Lung (tissue), 12 donors: Measurements from ENCODE around the gene TP53BP1. TPM values are rescaled to one million over a fixed set of nuclear protein-coding genes. Genes with fewer than 3 reads are reported as not detected.

Source experiments
- ATAC-seq: fragments of 200-7000 bp; cut with Tn5 transposase; one replicate; pipeline ENCODE4 v1.9.1; 2020; ENCODE audit warnings: moderate number of reproducible peaks; ENCODE audit not compliant: insufficient read depth, low FRiP score
- DNase-seq, 3 donors: peaks; one replicate each; pipeline ENCODE4 v3.0.0-alpha.2; 2013 to 2017
- H3K27ac ChIP-seq, 2 donors: one replicate each; pipeline ENCODE4 v1.5.1; 2013; ENCODE audit warnings: mild to moderate bottlenecking in 2 of 2, moderate library complexity in 2 of 2, control low read depth in 1 of 2, inconsistent platforms in 1 of 2, low read depth in 1 of 2, low read length in 1 of 2
- H3K27me3 ChIP-seq, 3 donors: one replicate each; pipeline ENCODE4 v1.5.1; 2013; ENCODE audit warnings: low read length in 2 of 3; ENCODE audit not compliant: control insufficient read depth in 3 of 3, insufficient read depth in 3 of 3
- H3K36me3 ChIP-seq, 4 donors: one replicate each; pipeline ENCODE4 v1.5.1; 2013; ENCODE audit warnings: low read length in 4 of 4, mild to moderate bottlenecking in 1 of 4, moderate library complexity in 1 of 4; ENCODE audit not compliant: control insufficient read depth in 4 of 4, insufficient read depth in 4 of 4
- H3K4me1 ChIP-seq, 5 donors: one replicate each; pipeline ENCODE4 v1.5.1; 2013; ENCODE audit warnings: low read length in 5 of 5, mild to moderate bottlenecking in 2 of 5, moderate library complexity in 1 of 5; ENCODE audit not compliant: control insufficient read depth in 5 of 5, insufficient read depth in 5 of 5
- H3K4me3 ChIP-seq: one replicate; pipeline ENCODE4 v1.5.1; 2013; ENCODE audit warnings: mild to moderate bottlenecking, control low read depth, moderate library complexity
- H3K9ac ChIP-seq, 2 donors: one replicate each; pipeline ENCODE4 v1.5.1; 2013; ENCODE audit warnings: low read length in 2 of 2, control low read depth in 1 of 2; ENCODE audit not compliant: insufficient read depth in 1 of 2
- H3K9me3 ChIP-seq, 4 donors: one replicate each; pipeline ENCODE4 v1.5.1; 2013; ENCODE audit warnings: low read length in 3 of 4, mild to moderate bottlenecking in 1 of 4, moderate library complexity in 1 of 4; ENCODE audit not compliant: control insufficient read depth in 4 of 4, insufficient read depth in 3 of 4
- WGBS, 2 donors: extraction: QIAGEN DNeasy Blood & Tissue Kit; methylation state at CpG; one replicate each; pipeline ENCODE4 v1.1.7; 2013; 5-methylcytosine and 5-hydroxymethylcytosine counted together
- polyA plus RNA-seq, 2 donors: library from polyadenylated mRNA; stranded (reverse); fragments of 200-250 nt; gene quantifications; one replicate each; pipeline ENCODE4 v1.2.1, GENCODE V29; 2013
- total RNA-seq, 2 donors: library from RNA; depleted of rRNA in 1 of 2; stranded (reverse); fragments of >200 nt in 1 of 2; gene quantifications; one replicate each; pipeline ENCODE4 v1.2.1, GENCODE V29; 2014 to 2021
- TF ChIP-seq, protein P1 (sequence below): IDR thresholded peaks from 2 replicates; pipeline ENCODE4 v1.5.1; 2012; ENCODE audit warnings: mild to moderate bottlenecking; ENCODE audit errors: control extremely low read depth, extremely low read depth
- donor health status: control.
- donor health status: control.
- donor health status: Bipolar disorder and iron deficiency.
- donor health status: healthy.
- donor health status: DM: yes; HTN: yes; CAD: no.

TP53BP1 gene
- total and polyA plus RNA-seq, 4 donors: 8.9 to 97.4 (median 23.7) TPM

- TF ChIP-seq, protein P1, sequence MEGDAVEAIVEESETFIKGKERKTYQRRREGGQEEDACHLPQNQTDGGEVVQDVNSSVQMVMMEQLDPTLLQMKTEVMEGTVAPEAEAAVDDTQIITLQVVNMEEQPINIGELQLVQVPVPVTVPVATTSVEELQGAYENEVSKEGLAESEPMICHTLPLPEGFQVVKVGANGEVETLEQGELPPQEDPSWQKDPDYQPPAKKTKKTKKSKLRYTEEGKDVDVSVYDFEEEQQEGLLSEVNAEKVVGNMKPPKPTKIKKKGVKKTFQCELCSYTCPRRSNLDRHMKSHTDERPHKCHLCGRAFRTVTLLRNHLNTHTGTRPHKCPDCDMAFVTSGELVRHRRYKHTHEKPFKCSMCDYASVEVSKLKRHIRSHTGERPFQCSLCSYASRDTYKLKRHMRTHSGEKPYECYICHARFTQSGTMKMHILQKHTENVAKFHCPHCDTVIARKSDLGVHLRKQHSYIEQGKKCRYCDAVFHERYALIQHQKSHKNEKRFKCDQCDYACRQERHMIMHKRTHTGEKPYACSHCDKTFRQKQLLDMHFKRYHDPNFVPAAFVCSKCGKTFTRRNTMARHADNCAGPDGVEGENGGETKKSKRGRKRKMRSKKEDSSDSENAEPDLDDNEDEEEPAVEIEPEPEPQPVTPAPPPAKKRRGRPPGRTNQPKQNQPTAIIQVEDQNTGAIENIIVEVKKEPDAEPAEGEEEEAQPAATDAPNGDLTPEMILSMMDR: no peak
- peak overlapping the region; percentile 20 for H3K4me3 ChIP-seq
- H3K9ac ChIP-seq: peak overlapping the region; percentile 9 to 53
- H3K36me3 ChIP-seq: no peaks in the 10 kb centered on the region
- no peaks in the 10 kb centered on the region for H3K27me3 ChIP-seq
- H3K9me3 ChIP-seq: no peaks in the 10 kb centered on the region
- peak in 2 of 3 donors; percentile 13 to 23 for DNase-seq
- 6 to 10% methylated on average over 38 to 39 of the region's 39 CpGs for WGBS, 2 donors
- H3K4me1 ChIP-seq: peaks cover 0 to 35% (median 10%) of the 10 kb centered on the region in 5 donors
- no peak for ATAC-seq
- H3K27ac ChIP-seq: no peak overlapping the region
These were observed 18.3 kb upstream of the TP53BP1 start for GRCh38 chr15:43511012-43511885.

DNA sequence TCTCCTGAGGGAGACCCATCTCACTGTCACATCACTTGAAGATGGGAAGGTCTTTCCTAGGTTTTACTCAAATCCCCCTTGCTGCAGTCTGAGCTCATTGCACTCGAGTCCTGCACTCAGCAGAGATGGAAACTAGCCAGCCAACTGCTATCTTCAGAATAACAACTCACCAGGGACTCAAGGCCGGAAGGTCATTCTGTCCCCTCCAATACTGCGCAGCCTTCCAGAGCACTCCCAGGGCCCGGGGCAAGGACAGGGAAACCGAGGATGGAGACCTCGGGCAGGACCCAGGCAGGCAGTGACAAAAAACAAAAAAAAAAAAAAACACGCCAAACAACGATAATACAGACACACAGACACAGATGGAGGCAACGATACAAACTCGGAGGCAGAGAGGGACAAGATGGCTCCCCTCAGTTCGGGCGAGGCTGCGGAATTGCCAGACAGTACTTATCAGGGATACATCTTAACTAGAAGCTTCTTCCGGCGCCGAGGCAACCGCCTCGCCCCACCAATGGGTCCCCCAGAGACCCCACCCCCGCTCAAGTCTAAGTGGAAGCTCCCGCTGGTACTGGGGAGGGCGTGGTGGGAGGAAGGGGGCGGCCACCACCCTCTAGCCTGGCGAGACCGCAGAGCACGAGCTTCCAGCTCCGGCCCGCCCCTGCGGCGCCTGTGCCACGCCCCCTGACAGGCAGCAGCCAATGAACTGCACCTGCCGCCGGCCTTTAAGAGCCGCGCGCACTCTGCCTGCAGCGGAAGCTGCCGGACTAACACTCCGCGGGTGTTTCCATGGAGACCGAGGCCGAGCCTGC is 17.4 kb upstream of the TP53BP1 start:
- H3K36me3 ChIP-seq: no peaks in the 10 kb centered on the region
- TF ChIP-seq, protein P1: no peak
- peaks cover 0 to 36% (median 10%) of the 10 kb centered on the region in 5 donors for H3K4me1 ChIP-seq
- peak overlapping the region in 1 of 2 donors; percentile 90 for H3K9ac ChIP-seq
- DNase-seq (peak; percentile 99), ATAC-seq (peak; percentile 100)
- H3K4me3 ChIP-seq: peak overlapping the region; percentile 51
- H3K27ac ChIP-seq: peak overlapping the region; percentile 85 to 95
- no peaks in the 10 kb centered on the region for H3K9me3 ChIP-seq
- no peaks in the 10 kb centered on the region for H3K27me3 ChIP-seq
- 0 to 1% methylated on average over 39 to 41 of the region's 41 CpGs for WGBS, 2 donors

- H3K4me3 ChIP-seq: no peak overlapping the region
- WGBS, 2 donors: 55 to 62% methylated on average over 8 of the region's 8 CpGs
- H3K9ac ChIP-seq: peak overlapping the region in 1 of 2 donors; percentile 7
- DNase-seq (peak in 2 of 3 donors; percentile 26 to 43), ATAC-seq (no peak)
- TF ChIP-seq, protein P1: no peak
- peak overlapping the region; percentile 20 to 95 for H3K27ac ChIP-seq
- no peaks in the 10 kb centered on the region for H3K36me3 ChIP-seq
- H3K9me3 ChIP-seq: no peaks in the 10 kb centered on the region
- peaks cover 0 to 36% (median 10%) of the 10 kb centered on the region in 5 donors for H3K4me1 ChIP-seq
- H3K27me3 ChIP-seq: no peaks in the 10 kb centered on the region
These were observed 16.8 kb upstream of the TP53BP1 start for GRCh38 chr15:43509660-43510199.
